ENCODE measurements around the gene TRIM32. TPM values are rescaled to one million over a fixed set of nuclear protein-coding genes. Genes with fewer than 3 reads are reported as not detected.

TRIM32 gene
- total RNA-seq, 1 experiment from 2014 or later, result 17.5 TPM

- TF ChIP-seq NFATC4 (CRISPR knock-in tag; IDR thresholded peaks at IDR 0.05), result no peak
- TF ChIP-seq RORB (CRISPR knock-in tag; IDR thresholded peaks at IDR 0.05), result no peak
- no peak for TF ChIP-seq AFF4 (CRISPR knock-in tag; IDR thresholded peaks at IDR 0.05; ENCODE audit: borderline replicate concordance)
- TF ChIP-seq FOXK1 (CRISPR knock-in tag; IDR thresholded peaks at IDR 0.05), result peak; percentile 68; the same call in 1 of the 2 replicates
- no peak for TF ChIP-seq ATF6 (CRISPR knock-in tag; IDR thresholded peaks at IDR 0.05)
- TF ChIP-seq STAT6 (CRISPR knock-in tag; conservative IDR thresholded peaks at IDR 0.05; ENCODE audit: low read depth), result no peak
- TF ChIP-seq PRDM15 (CRISPR knock-in tag; IDR thresholded peaks at IDR 0.05), result no peak
- no peak for TF ChIP-seq PREB (CRISPR knock-in tag; IDR thresholded peaks at IDR 0.05; ENCODE audit: borderline replicate concordance)
- TF ChIP-seq OVOL2 (CRISPR knock-in tag; IDR thresholded peaks at IDR 0.05; ENCODE audit: borderline replicate concordance), result no peak
- no peak for TF ChIP-seq TCF7 (CRISPR knock-in tag; IDR thresholded peaks at IDR 0.05; ENCODE audit: low read depth)
These were observed at the start of gene TRIM32 (continued) for GRCh38 chr9:116687074-116687753.

GRCh38 chr9:116639251-116639741 is 47.8 kb upstream of the TRIM32 start:
- no peaks in the 10 kb centered on the region for H3K27me3 Mint-ChIP-seq (ENCODE audit: low read depth)
- peaks cover 3% of the 10 kb centered on the region; the same call in 1 of the 2 replicates for H3K36me3 Mint-ChIP-seq
- peaks cover 4% of the 10 kb centered on the region; the same call in 1 of the 2 replicates for H3K9me3 Mint-ChIP-seq
- H3K4me3 Mint-ChIP-seq, result no peak overlapping the region
- ChIA-PET POLR2A (no interaction called here), CTCF (no interaction called here)
- no peaks in the 10 kb centered on the region for H3K4me1 Mint-ChIP-seq
- DNase-seq (ENCODE audit: low spot score), result no peak
- H3K27ac Mint-ChIP-seq, result no peak overlapping the region
- no peak for ATAC-seq
- TF ChIP-seq FOXJ3 (CRISPR knock-in tag; IDR thresholded peaks at IDR 0.05; ENCODE audit: borderline replicate concordance) (no peak), FOXP4 (CRISPR knock-in tag; IDR thresholded peaks at IDR 0.05) (no peak), FOXK1 (CRISPR knock-in tag; IDR thresholded peaks at IDR 0.05) (no peak), MLX (CRISPR knock-in tag; IDR thresholded peaks at IDR 0.05) (no peak), JUN (CRISPR knock-in tag; IDR thresholded peaks at IDR 0.05) (no peak), ESRRA (CRISPR knock-in tag; IDR thresholded peaks at IDR 0.05; ENCODE audit: borderline replicate concordance) (no peak), SMAD3 (CRISPR knock-in tag; IDR thresholded peaks at IDR 0.05; ENCODE audit: borderline replicate concordance) (no peak), SP1 (CRISPR knock-in tag; conservative IDR thresholded peaks at IDR 0.05) (no peak), ZNF232 (CRISPR knock-in tag; IDR thresholded peaks at IDR 0.05) (no peak), ZNF138 (CRISPR knock-in tag; conservative IDR thresholded peaks at IDR 0.05) (no peak)

Data from WTC11 (cell line).